ENCODE measurements around the gene COG8.

GRCh38 chr16:69285240-69285639 is 54.1 kb downstream of the COG8 start:
- no peak for TF ChIP-seq CTCF (IDR thresholded peaks at IDR 0.05; ENCODE audit: insufficient read depth, low read depth, low read length)
- no peak for TF ChIP-seq EZH2 (IDR thresholded peaks at IDR 0.05; ENCODE audit: insufficient read depth, low read length)

Data from astrocyte (in vitro differentiated cells and primary cell).